ENCODE results near the gene TAX1BP3.

The TAX1BP3 gene

GRCh38 chr17:3685174-3685573 is 16.8 kb upstream of the TAX1BP3 start:
- no peak for FAIRE-seq

- FAIRE-seq, result no peak
Observed at GRCh38 chr17:3683054-3683511, 14.7 kb upstream of the TAX1BP3 start.

- no peak for FAIRE-seq
Observed at GRCh38 chr17:3682033-3682432, 13.7 kb upstream of the TAX1BP3 start.

GRCh38 chr17:3681565-3681964 is 13.2 kb upstream of the TAX1BP3 start:
- FAIRE-seq, result no peak

GRCh38 chr17:3681057-3681456 is 12.7 kb upstream of the TAX1BP3 start:
- FAIRE-seq, result no peak

- no peak for FAIRE-seq
Observed at GRCh38 chr17:3679531-3680126, 11.3 kb upstream of the TAX1BP3 start.

- FAIRE-seq, result no peak
Observed at GRCh38 chr17:3678821-3679530, 10.6 kb upstream of the TAX1BP3 start.

GRCh38 chr17:3678095-3678820 is 9.9 kb upstream of the TAX1BP3 start:
- FAIRE-seq, result no peak

- no peak for FAIRE-seq
Observed at GRCh38 chr17:3675886-3676285, 7.5 kb upstream of the TAX1BP3 start.

GRCh38 chr17:3672571-3672970 is 4.2 kb upstream of the TAX1BP3 start:
- FAIRE-seq, result no peak

GRCh38 chr17:3669548-3669947 is 1.2 kb upstream of the TAX1BP3 start:
- FAIRE-seq, result no peak

- FAIRE-seq, result no peak
Observed at GRCh38 chr17:3669085-3669347, 638 bp upstream of the TAX1BP3 start.

- no peak for FAIRE-seq
Observed at GRCh38 chr17:3667366-3668278, 756 bp downstream of the TAX1BP3 start.

- no peak for FAIRE-seq
Observed at GRCh38 chr17:3666516-3666915, 1.9 kb downstream of the TAX1BP3 start.

GRCh38 chr17:3665834-3666233 is 2.5 kb downstream of the TAX1BP3 start:
- FAIRE-seq, result no peak

GRCh38 chr17:3663102-3664011 is 5.0 kb downstream of the TAX1BP3 start:
- no peak for FAIRE-seq

GRCh38 chr17:3660311-3660891 is 8.0 kb downstream of the TAX1BP3 start:
- FAIRE-seq, result no peak

- no peak for FAIRE-seq
Observed at GRCh38 chr17:3659541-3660111, 8.8 kb downstream of the TAX1BP3 start.

GRCh38 chr17:3658784-3659449 is 9.5 kb downstream of the TAX1BP3 start:
- FAIRE-seq, result no peak

- no peak for FAIRE-seq
Observed at GRCh38 chr17:3657874-3658783, 10.2 kb downstream of the TAX1BP3 start.
